Measurements from ENCODE around the gene ZCCHC14.

The ZCCHC14 gene

GRCh38 chr16:87451563-87452210 lies 41.1 kb downstream of the ZCCHC14 start:
- DNase-seq, result no peak

- DNase-seq, result no peak
These were observed 44.0 kb downstream of the ZCCHC14 start for GRCh38 chr16:87448866-87449265.

GRCh38 chr16:87447323-87447722 lies 45.5 kb downstream of the ZCCHC14 start:
- DNase-seq, result no peak

- no peak for DNase-seq
These were observed 46.3 kb downstream of the ZCCHC14 start for GRCh38 chr16:87446479-87446878.

GRCh38 chr16:87445486-87445885 lies 47.3 kb downstream of the ZCCHC14 start:
- no peak for DNase-seq

GRCh38 chr16:87443964-87444363 lies 48.9 kb downstream of the ZCCHC14 start:
- no peak for DNase-seq

- no peak for DNase-seq
These were observed 49.8 kb downstream of the ZCCHC14 start for GRCh38 chr16:87443016-87443415.

GRCh38 chr16:87442581-87442966 lies 50.2 kb downstream of the ZCCHC14 start:
- DNase-seq, result no peak

- DNase-seq, result no peak
These were observed 50.8 kb downstream of the ZCCHC14 start for GRCh38 chr16:87441886-87442580.

- DNase-seq, result no peak
These were observed 52.9 kb downstream of the ZCCHC14 start for GRCh38 chr16:87439926-87440325.

GRCh38 chr16:87438611-87438985 lies 54.2 kb downstream of the ZCCHC14 start:
- DNase-seq, result no peak

- no peak for DNase-seq
These were observed 54.8 kb downstream of the ZCCHC14 start for GRCh38 chr16:87437911-87438610.

GRCh38 chr16:87437327-87437726 lies 55.5 kb downstream of the ZCCHC14 start:
- no peak for DNase-seq

- DNase-seq, result no peak
These were observed 56.3 kb downstream of the ZCCHC14 start for GRCh38 chr16:87436225-87437172.

GRCh38 chr16:87435372-87436224 lies 57.2 kb downstream of the ZCCHC14 start:
- DNase-seq, result no peak

- DNase-seq, result no peak
These were observed 58.6 kb downstream of the ZCCHC14 start for GRCh38 chr16:87434146-87434667.

- no peak for DNase-seq
These were observed 60.4 kb downstream of the ZCCHC14 start for GRCh38 chr16:87432330-87432915.

GRCh38 chr16:87431926-87432325 lies 60.9 kb downstream of the ZCCHC14 start:
- DNase-seq, result no peak

GRCh38 chr16:87426423-87427215 lies 66.2 kb downstream of the ZCCHC14 start:
- no peak for DNase-seq

- DNase-seq, result no peak
These were observed 66.9 kb downstream of the ZCCHC14 start for GRCh38 chr16:87425941-87426340.

- no peak for DNase-seq
These were observed 68.6 kb downstream of the ZCCHC14 start for GRCh38 chr16:87424266-87424665.

Data from NCI-H774 (cell line).